WI38 (cell line): ENCODE results near the gene GABRB2.

Experiments
- H3K4me3 ChIP-seq: 2 replicates; pipeline ENCODE4 v1.5.1; 2011; ENCODE audit warnings: low read depth, mild to moderate bottlenecking, control low read depth, low read length
- TF ChIP-seq, protein P1 (sequence below): IDR thresholded peaks from 2 replicates; pipeline ENCODE4 v1.5.1; 2012; ENCODE audit warnings: low read depth, mild to moderate bottlenecking, control low read depth, low read length

GABRB2 gene

DNA sequence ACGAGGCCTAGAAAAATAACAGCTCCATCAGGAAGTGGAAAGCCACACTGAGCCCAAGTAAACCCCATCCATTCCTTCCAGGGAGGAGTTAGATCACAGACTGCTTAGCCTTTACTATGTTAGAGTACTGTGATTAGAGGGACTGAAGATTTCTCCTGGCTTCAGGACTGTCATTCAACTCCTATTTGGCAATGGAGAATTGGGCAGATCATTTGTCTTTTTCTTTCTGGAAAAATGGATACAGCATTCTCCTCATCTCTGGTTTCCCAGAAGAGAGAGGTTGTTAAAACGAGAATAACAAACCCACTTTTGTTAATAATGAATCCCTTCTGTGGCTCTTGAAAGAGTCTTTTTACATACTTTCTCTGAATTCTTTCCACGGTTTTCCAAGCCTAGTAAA is 150.4 kb downstream of the GABRB2 start:
- TF ChIP-seq, protein P1, sequence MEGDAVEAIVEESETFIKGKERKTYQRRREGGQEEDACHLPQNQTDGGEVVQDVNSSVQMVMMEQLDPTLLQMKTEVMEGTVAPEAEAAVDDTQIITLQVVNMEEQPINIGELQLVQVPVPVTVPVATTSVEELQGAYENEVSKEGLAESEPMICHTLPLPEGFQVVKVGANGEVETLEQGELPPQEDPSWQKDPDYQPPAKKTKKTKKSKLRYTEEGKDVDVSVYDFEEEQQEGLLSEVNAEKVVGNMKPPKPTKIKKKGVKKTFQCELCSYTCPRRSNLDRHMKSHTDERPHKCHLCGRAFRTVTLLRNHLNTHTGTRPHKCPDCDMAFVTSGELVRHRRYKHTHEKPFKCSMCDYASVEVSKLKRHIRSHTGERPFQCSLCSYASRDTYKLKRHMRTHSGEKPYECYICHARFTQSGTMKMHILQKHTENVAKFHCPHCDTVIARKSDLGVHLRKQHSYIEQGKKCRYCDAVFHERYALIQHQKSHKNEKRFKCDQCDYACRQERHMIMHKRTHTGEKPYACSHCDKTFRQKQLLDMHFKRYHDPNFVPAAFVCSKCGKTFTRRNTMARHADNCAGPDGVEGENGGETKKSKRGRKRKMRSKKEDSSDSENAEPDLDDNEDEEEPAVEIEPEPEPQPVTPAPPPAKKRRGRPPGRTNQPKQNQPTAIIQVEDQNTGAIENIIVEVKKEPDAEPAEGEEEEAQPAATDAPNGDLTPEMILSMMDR: no peak
- no peak overlapping the region for H3K4me3 ChIP-seq

DNA sequence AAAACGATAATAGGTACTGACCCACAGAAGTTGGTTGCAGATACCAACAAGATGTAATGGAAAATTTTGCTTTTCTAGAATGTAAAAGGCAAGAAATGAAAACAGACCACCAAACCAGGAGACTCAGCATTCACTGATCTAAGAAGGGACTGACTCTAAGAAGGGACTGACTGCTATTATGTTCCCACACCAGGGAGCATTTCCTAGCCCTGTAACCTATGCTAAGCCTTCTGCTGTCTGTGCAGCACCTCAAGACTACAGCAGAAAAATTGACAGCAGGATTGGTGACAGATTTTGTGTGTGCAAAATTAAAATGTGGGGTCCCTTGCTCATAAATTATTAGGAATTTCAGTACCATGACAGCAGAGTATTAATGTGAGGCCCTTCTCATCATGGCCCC is 154.8 kb downstream of the GABRB2 start:
- TF ChIP-seq, protein P1: no peak
- H3K4me3 ChIP-seq: no peak overlapping the region

DNA sequence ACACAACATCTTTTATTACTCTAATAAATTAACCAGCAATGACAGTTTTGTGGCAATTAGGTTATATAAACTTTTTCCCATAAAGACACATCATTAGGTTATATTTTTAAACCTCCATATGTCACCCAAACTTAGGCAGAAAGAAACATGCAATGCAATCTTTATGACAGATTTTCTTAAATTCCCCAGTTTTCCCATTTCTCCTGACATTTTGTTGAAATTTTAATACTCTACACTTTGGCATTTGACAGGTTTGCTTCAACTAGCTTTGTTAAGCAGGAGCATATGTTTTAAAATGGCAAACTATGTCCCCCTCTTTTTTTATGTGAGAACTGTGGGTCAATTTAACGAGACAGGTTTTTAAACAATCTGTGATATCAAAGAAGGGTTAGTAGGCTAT is 155.5 kb downstream of the GABRB2 start:
- H3K4me3 ChIP-seq: no peak overlapping the region
- TF ChIP-seq, protein P1: no peak

DNA sequence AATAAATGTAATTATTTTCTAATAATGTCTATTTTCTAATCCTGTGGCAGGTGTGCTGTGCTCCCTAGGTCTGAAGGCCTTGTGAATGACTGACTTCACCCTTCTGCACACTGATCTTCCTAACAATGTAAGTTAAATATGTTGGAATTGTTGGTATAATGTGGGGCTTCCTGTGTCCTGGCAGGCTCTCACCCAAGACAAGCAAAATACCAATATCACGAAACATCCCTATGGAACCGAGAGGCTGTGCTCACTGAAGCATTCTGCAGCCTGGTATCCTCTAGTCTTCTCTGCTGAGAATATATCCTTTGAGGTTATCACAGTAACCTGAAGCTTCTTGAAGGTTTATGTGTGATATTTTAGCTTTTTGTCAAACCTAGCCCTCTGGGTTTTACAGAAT is 159.4 kb downstream of the GABRB2 start:
- no peak overlapping the region for H3K4me3 ChIP-seq

DNA sequence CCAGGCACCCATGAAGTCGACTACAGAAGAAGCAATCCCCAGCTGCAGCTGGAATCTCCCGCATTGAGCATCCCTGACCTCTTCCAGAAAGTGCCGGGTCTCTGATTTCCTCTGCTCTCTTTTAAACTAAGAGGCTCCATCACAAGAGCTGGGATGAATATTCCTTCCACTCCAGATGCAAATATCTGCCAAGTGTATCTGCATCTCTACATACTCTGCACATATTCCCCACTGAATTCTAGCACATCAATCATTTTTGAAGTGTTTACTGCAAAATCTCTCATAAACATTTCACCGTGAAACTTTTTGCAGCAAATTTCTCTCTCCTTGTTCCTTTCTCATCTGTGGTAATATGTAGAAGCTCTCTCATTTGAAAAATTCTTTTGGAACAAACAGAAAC is 161.5 kb downstream of the GABRB2 start:
- TF ChIP-seq, protein P1: no peak

More for the DNA sequence above, 159.4 kb downstream of the GABRB2 start:
- TF ChIP-seq, protein P1: no peak

DNA sequence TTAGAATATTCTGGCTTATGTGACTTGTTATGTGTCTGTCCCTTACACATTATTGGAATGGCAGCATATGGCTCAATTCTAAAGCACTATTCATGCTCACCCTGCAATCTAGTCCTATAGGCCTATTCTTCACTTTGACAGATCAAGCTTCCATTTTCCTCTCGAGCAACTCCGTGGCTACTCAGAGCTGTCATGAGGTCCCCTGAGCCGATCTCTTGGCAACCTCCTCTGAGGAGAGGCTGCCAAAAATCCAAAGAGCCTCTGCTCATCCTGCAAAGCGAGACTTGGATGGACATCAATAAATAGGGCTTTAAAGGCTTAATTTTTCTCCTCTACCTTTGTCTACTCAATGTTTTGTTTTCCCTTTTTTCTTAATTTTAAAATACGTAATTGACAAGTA is 163.8 kb downstream of the GABRB2 start:
- TF ChIP-seq, protein P1: no peak
- H3K4me3 ChIP-seq: no peak overlapping the region

More for the DNA sequence above, 161.5 kb downstream of the GABRB2 start:
- H3K4me3 ChIP-seq: no peak overlapping the region

DNA sequence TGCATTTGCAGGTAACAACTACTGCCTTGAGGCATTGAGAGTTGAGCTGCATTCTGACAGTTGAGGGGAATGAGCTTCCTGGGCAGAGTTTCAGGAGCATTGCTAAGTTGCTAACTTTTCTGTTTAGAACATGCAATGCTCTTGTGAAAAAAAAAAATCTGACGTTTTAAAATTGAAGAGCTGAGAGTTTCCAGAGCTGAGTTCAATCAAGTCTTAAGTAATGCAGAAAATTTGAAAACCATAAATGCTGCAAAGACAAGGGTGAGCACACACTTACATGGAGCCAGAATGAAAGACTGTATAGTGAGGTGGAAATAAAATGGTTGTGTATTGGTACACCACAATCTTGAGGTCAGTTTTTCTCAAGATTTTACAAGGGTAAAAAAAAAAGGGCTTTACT is 166.0 kb downstream of the GABRB2 start:
- H3K4me3 ChIP-seq: no peak overlapping the region
- TF ChIP-seq, protein P1: no peak
